ENCODE measurements around the gene MAEL.

- TF ChIP-seq, protein P1, sequence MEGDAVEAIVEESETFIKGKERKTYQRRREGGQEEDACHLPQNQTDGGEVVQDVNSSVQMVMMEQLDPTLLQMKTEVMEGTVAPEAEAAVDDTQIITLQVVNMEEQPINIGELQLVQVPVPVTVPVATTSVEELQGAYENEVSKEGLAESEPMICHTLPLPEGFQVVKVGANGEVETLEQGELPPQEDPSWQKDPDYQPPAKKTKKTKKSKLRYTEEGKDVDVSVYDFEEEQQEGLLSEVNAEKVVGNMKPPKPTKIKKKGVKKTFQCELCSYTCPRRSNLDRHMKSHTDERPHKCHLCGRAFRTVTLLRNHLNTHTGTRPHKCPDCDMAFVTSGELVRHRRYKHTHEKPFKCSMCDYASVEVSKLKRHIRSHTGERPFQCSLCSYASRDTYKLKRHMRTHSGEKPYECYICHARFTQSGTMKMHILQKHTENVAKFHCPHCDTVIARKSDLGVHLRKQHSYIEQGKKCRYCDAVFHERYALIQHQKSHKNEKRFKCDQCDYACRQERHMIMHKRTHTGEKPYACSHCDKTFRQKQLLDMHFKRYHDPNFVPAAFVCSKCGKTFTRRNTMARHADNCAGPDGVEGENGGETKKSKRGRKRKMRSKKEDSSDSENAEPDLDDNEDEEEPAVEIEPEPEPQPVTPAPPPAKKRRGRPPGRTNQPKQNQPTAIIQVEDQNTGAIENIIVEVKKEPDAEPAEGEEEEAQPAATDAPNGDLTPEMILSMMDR (IDR thresholded peaks at IDR 0.05) = no peak
- no peak for TF ChIP-seq POLR2A (IDR thresholded peaks at IDR 0.05)
Measured at GRCh38 chr1:166953491-166953890, 35.6 kb upstream of the MAEL start.

Data from gastroesophageal sphincter (tissue), 3 donors.